Upper lobe of left lung (tissue), 6 donors: ENCODE measurements around the gene PRKAA2. TPM values are rescaled to one million over a fixed set of nuclear protein-coding genes. Genes with fewer than 3 reads are reported as not detected.

Source experiments
- ATAC-seq, 2 donors: fragments of 200-7000 bp; cut with Tn5 transposase; one replicate each; pipeline ENCODE4 v1.9.1; 2022; ENCODE audit warnings: mild to moderate bottlenecking in 2 of 2, moderate library complexity in 2 of 2; ENCODE audit not compliant: low FRiP score in 2 of 2
- DNase-seq, 2 donors: peaks; one replicate each; pipeline ENCODE4 v3.0.0-alpha.2; 2019 to 2020
- H3K27ac ChIP-seq, 4 donors: fragments of 200-600 bp; sonication (generic); one replicate each; pipeline ENCODE4 v1.5.1; 2016 to 2019
- H3K27me3 ChIP-seq, 4 donors: fragments of 200-600 bp; sonication (generic); one replicate each; pipeline ENCODE4 v1.5.1; 2017 to 2019
- H3K36me3 ChIP-seq, 4 donors: fragments of 200-600 bp; sonication (generic); one replicate each; pipeline ENCODE4 v1.5.1; 2016 to 2019
- H3K4me1 ChIP-seq, 4 donors: fragments of 200-600 bp; sonication (generic); one replicate each; pipeline ENCODE4 v1.5.1; 2018 to 2019
- H3K4me3 ChIP-seq, 4 donors: fragments of 200-600 bp; sonication (generic); one replicate each; pipeline ENCODE4 v1.5.1; 2017 to 2019; ENCODE audit warnings: mild to moderate bottlenecking in 2 of 4, moderate library complexity in 1 of 4
- H3K9me3 ChIP-seq, 4 donors: fragments of 200-600 bp; sonication (generic); one replicate each; pipeline ENCODE4 v1.5.1; 2018 to 2019
- EP300 ChIP-seq, 4 donors: sonication (generic); formaldehyde crosslinking; IDR thresholded peaks; one replicate each; pipeline ENCODE4 v1.5.1; 2017; ENCODE audit warnings: antibody characterized with exemption in 4 of 4, control low read depth in 2 of 4
- POLR2A ChIP-seq, 4 donors: fragments of 450-650 bp; IDR thresholded peaks; one replicate each; pipeline ENCODE4 v1.5.1; 2016 to 2017; ENCODE audit warnings: antibody characterized with exemption in 4 of 4, mild to moderate bottlenecking in 2 of 4
- POLR2AphosphoS5 ChIP-seq, 2 donors: sonication (generic); formaldehyde crosslinking; IDR thresholded peaks; one replicate each; pipeline ENCODE4 v1.5.1; 2017; ENCODE audit warnings: antibody characterized with exemption in 2 of 2
- WGBS, 2 donors: methylation state at CpG; one replicate each; pipeline ENCODE4 v1.1.5; 2017 to 2018; 5-methylcytosine and 5-hydroxymethylcytosine counted together
- total RNA-seq, 6 donors: library from RNA; depleted of rRNA in 4 of 6; stranded (reverse); fragments of >200 nt in 4 of 6; gene quantifications; one replicate each; pipeline versions ENCODE4 v1.1.0 to v1.2.1, GENCODE V29; 2016 to 2021
- TF ChIP-seq, protein P1 (sequence below), 6 experiments: fragments of 450-650 bp in 4 of 6; fragments of 200-600 bp in 2 of 6; sonication (generic) in 2 of 6; IDR thresholded peaks; one replicate each; pipeline ENCODE4 v1.5.1; 2016 to 2019; ENCODE audit warnings: antibody characterized with exemption in 6 of 6
- donor health status: DM: no; HTN: no; CAD: no; lungs with moderate emphysema.
- donor health status: DM: no; HTN: yes; CAD: no; lungs with severe emphysema.

PRKAA2 gene
- total RNA-seq, 6 donors from 2014 or later = 0.78 to 8.2 (median 1.6) TPM

DNA sequence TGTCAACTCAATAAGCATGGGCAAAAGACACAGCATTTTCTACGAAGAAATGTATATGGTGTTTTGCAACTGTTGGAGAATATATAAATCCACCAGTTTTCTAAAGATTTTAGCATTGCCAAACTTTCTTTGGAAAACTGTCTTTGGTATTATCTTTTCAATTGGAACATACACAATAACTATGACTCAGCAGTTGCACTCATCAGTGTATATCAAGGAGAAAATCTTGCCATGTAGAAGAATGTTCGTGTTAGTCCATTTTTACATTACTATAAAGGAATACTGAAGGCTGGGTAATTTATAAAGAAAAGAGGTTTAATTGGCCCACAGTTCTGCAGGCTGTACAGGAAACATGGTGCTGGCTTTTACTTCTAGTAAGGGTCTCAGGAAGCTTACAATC is 41.1 kb downstream of the PRKAA2 start:
- H3K27ac ChIP-seq = no peak overlapping the region
- H3K36me3 ChIP-seq = no peaks in the 10 kb centered on the region
- DNase-seq = no peak
- no peak for ATAC-seq
- no peaks in the 10 kb centered on the region for H3K27me3 ChIP-seq
- no peaks in the 10 kb centered on the region for H3K9me3 ChIP-seq
- 92 to 93% methylated on average over 2 of the region's 2 CpGs for WGBS, 2 donors
- H3K4me3 ChIP-seq = no peak overlapping the region
- no peak for TF ChIP-seq EP300 (IDR thresholded peaks at IDR 0.05)
- TF ChIP-seq, protein P1, sequence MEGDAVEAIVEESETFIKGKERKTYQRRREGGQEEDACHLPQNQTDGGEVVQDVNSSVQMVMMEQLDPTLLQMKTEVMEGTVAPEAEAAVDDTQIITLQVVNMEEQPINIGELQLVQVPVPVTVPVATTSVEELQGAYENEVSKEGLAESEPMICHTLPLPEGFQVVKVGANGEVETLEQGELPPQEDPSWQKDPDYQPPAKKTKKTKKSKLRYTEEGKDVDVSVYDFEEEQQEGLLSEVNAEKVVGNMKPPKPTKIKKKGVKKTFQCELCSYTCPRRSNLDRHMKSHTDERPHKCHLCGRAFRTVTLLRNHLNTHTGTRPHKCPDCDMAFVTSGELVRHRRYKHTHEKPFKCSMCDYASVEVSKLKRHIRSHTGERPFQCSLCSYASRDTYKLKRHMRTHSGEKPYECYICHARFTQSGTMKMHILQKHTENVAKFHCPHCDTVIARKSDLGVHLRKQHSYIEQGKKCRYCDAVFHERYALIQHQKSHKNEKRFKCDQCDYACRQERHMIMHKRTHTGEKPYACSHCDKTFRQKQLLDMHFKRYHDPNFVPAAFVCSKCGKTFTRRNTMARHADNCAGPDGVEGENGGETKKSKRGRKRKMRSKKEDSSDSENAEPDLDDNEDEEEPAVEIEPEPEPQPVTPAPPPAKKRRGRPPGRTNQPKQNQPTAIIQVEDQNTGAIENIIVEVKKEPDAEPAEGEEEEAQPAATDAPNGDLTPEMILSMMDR (IDR thresholded peaks at IDR 0.05) = no peak
- TF ChIP-seq POLR2A (IDR thresholded peaks at IDR 0.05) = no peak
- no peak for TF ChIP-seq POLR2AphosphoS5 (IDR thresholded peaks at IDR 0.05)
- no peaks in the 10 kb centered on the region for H3K4me1 ChIP-seq

DNA sequence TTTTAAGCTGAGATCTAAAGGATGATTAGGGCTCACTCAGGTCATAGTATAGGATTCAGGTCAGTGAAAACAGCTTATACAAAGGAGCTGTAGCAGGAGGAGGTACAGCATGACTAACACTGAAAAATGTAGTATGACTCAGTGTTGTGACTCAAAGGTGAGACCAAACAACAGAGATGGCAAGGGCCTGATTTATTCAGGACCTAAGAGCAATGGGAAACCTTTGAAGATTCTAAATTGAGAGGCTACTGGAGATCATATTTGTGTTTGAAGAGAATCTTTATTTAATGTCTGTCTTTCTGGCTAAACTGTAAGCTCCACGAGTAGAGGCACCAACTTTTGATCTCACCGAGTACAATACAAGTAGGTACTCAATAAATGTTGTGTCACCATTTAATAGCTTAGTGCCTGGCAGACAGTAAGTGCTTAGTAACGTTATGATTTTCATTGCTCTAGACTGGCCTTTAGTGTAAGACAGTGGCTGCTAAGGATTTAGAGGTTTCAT is 43.5 kb downstream of the PRKAA2 start:
- TF ChIP-seq, protein P1 (IDR thresholded peaks at IDR 0.05) = no peak
- no peak for TF ChIP-seq POLR2A (IDR thresholded peaks at IDR 0.05)
- TF ChIP-seq POLR2AphosphoS5 (IDR thresholded peaks at IDR 0.05) = no peak
- TF ChIP-seq EP300 (IDR thresholded peaks at IDR 0.05) = no peak
- DNase-seq (no peak), ATAC-seq (peak in 1 of 2 donors; percentile 61)
- H3K36me3 ChIP-seq = no peaks in the 10 kb centered on the region
- 62 to 70% methylated on average over 3 of the region's 3 CpGs for WGBS, 2 donors
- no peaks in the 10 kb centered on the region for H3K4me1 ChIP-seq
- H3K27ac ChIP-seq = no peak overlapping the region
- no peak overlapping the region for H3K4me3 ChIP-seq
- H3K9me3 ChIP-seq = no peaks in the 10 kb centered on the region
- no peaks in the 10 kb centered on the region for H3K27me3 ChIP-seq

DNA sequence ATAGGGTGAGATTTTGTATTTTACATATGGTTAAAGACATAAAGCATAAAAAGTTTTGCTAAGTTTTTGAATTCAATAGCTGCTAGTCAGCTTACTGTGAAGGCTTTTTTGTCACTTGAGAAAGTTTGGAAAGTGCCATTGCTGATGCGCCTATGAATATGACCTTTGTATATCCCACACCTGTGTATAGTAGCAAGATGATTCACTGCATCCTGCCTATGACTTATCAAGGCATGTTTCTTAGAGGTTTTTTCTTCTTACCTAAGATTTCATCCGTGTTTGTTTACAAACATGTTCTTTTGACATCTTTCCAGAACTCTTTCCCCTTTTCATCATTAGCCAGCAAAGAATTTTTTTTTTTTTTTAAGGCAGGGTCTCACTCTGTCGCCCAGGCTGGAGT is 51.5 kb downstream of the PRKAA2 start:
- ATAC-seq (no peak), DNase-seq (no peak)
- Histone ChIP-seq H3K4me3 (no peak overlapping the region), H3K9me3 (no peaks in the 10 kb centered on the region), H3K4me1 (no peaks in the 10 kb centered on the region), H3K27me3 (no peaks in the 10 kb centered on the region), H3K36me3 (no peaks in the 10 kb centered on the region), H3K27ac (no peak overlapping the region)
- TF ChIP-seq, protein P1 (IDR thresholded peaks at IDR 0.05) = no peak
- TF ChIP-seq POLR2A (IDR thresholded peaks at IDR 0.05) (no peak), POLR2AphosphoS5 (IDR thresholded peaks at IDR 0.05) (no peak), EP300 (IDR thresholded peaks at IDR 0.05) (no peak)
- 72% methylated on average over 3 of the region's 3 CpGs for WGBS, 2 donors

DNA sequence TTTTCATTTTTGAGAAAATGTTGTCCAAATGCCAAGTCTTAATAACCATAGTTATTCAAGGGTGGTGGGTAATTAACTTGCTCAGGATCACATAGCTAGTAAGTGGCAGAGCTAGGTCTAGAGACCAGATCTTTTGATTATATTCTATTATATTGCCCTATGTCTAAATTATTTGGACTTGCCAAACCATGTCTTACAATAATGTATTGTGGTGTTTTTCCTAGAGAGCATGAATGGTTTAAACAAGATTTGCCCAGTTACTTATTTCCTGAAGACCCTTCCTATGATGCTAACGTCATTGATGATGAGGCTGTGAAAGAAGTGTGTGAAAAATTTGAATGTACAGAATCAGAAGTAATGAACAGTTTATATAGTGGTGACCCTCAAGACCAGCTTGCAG is 58.6 kb downstream of the PRKAA2 start:
- DNase-seq (no peak), ATAC-seq (no peak)
- Histone ChIP-seq H3K4me3 (no peak overlapping the region), H3K9me3 (no peaks in the 10 kb centered on the region), H3K4me1 (no peaks in the 10 kb centered on the region), H3K27me3 (no peaks in the 10 kb centered on the region), H3K27ac (no peak overlapping the region), H3K36me3 (peaks cover 0 to 3% (median 0%) of the 10 kb centered on the region in 4 donors)
- WGBS, 2 donors = 59 to 75% methylated on average over 1 of the region's 1 CpG
- no peak for TF ChIP-seq POLR2AphosphoS5 (IDR thresholded peaks at IDR 0.05)
- no peak for TF ChIP-seq EP300 (IDR thresholded peaks at IDR 0.05)
- TF ChIP-seq, protein P1 (IDR thresholded peaks at IDR 0.05) = no peak
- no peak for TF ChIP-seq POLR2A (IDR thresholded peaks at IDR 0.05)

DNA sequence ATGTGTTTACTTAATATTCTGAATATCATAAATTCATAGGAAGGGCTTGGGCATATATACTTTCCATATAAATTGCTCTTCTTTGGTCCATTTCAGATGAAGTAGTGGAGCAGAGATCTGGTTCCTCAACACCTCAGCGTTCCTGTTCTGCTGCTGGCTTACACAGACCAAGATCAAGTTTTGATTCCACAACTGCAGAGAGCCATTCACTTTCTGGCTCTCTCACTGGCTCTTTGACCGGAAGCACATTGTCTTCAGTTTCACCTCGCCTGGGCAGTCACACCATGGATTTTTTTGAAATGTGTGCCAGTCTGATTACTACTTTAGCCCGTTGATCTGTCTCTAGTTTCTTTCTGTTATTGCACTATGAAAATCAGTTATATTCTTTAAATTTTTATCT is 62.3 kb downstream of the PRKAA2 start:
- Histone ChIP-seq H3K4me1 (no peaks in the 10 kb centered on the region), H3K27ac (no peak overlapping the region), H3K36me3 (peaks cover 0 to 3% (median 0%) of the 10 kb centered on the region in 4 donors), H3K9me3 (no peaks in the 10 kb centered on the region), H3K27me3 (no peaks in the 10 kb centered on the region), H3K4me3 (no peak overlapping the region)
- no peak for ATAC-seq
- DNase-seq = no peak
- 81 to 86% methylated on average over 4 of the region's 4 CpGs for WGBS, 2 donors
- TF ChIP-seq POLR2AphosphoS5 (IDR thresholded peaks at IDR 0.05) (no peak), POLR2A (IDR thresholded peaks at IDR 0.05) (no peak), EP300 (IDR thresholded peaks at IDR 0.05) (no peak)
- TF ChIP-seq, protein P1 (IDR thresholded peaks at IDR 0.05) = no peak
